Psoas muscle (tissue), 8 donors: Measurements from ENCODE around the gene IGSF9B. TPM values are rescaled to one million over a fixed set of nuclear protein-coding genes. Genes with fewer than 3 reads are reported as not detected.

Experiments used
- ATAC-seq, 4 donors: fragments of 200-7000 bp; cut with Tn5 transposase; one replicate each; pipeline ENCODE4 v1.9.1; 2020; ENCODE audit warnings: moderate library complexity in 3 of 4, mild to moderate bottlenecking in 2 of 4
- DNase-seq, 2 donors: peaks; one replicate each; pipeline ENCODE4 v3.0.0-alpha.2; 2020
- H3K27ac ChIP-seq: fragments of 200-600 bp; one replicate; pipeline ENCODE4 v1.8.0; 2022
- H3K27me3 ChIP-seq, 3 donors: fragments of 200-600 bp in 1 of 3; one replicate each; pipeline versions ENCODE4 v1.6.1 to v1.8.0; 2013 to 2022; ENCODE audit warnings: low read length in 2 of 3, mild to moderate bottlenecking in 2 of 3, moderate library complexity in 1 of 3; ENCODE audit not compliant: insufficient read depth in 3 of 3
- H3K36me3 ChIP-seq, 2 donors: fragments of 200-600 bp in 1 of 2; one replicate each; pipeline versions ENCODE4 v1.6.1 to v1.8.0; 2013 to 2022; ENCODE audit warnings: low read depth in 1 of 2, mild to moderate bottlenecking in 1 of 2, moderate library complexity in 1 of 2; ENCODE audit not compliant: insufficient read depth in 1 of 2
- H3K4me1 ChIP-seq: fragments of 200-600 bp; one replicate; pipeline ENCODE4 v1.8.0; 2022
- H3K4me3 ChIP-seq: fragments of 200-600 bp; one replicate; pipeline ENCODE4 v1.8.0; 2022; ENCODE audit warnings: mild to moderate bottlenecking
- H3K9me3 ChIP-seq: fragments of 200-600 bp; one replicate; pipeline ENCODE4 v1.8.0; 2022
- WGBS, 3 donors: extraction: QIAGEN DNeasy Blood & Tissue Kit; methylation state at CpG; one replicate each; pipeline versions ENCODE4 v1.1.6 to v1.1.7; 2013; 5-methylcytosine and 5-hydroxymethylcytosine counted together
- intact Hi-C, 2 donors: fragments of 100-400 bp; cut with DNase I; formaldehyde crosslinking; loops; one replicate each; pipeline versions ENCODE4 v1.11.0 to v1.14.2; 2022
- polyA plus RNA-seq, 3 donors: library from polyadenylated mRNA; stranded (reverse); fragments of 200-250 nt; gene quantifications; one replicate each; pipeline ENCODE4 v1.2.3, GENCODE V29; 2013
- total RNA-seq, 4 donors: library from RNA; stranded (reverse); fragmentation: NEBNext Ultra II Directional in 2 of 4; extraction: Animal tissue kit (Norgen Biotek cat#: 25700) in 2 of 4; gene quantifications; one replicate each; pipeline versions ENCODE4 v1.2.1 to v1.2.4, GENCODE V29; 2021 to 2023
- TF ChIP-seq, protein P1 (sequence below): fragments of 200-600 bp; IDR thresholded peaks from one replicate; pipeline ENCODE4 v1.8.0; 2022; ENCODE audit warnings: antibody characterized with exemption
- donor health status: healthy with polysubstance abuse.
- donor health status: DM: no; HTN: no; CAD: no; lungs with moderate emphysema.
- donor health status: Bipolar disorder and iron deficiency.
- donor health status: healthy.
- donor health status: DM: yes; HTN: yes; CAD: no.
- donor health status: DM: no; HTN: no; CAD: no.
- donor health status: DM: no; HTN: no; CAD: no.
- donor health status: DM: yes; HTN: yes; CAD: no.

Gene IGSF9B
- total and polyA plus RNA-seq, 7 donors: 0.56 to 3.4 (median 0.87) TPM

- intact Hi-C loops: no loop called here
- Histone ChIP-seq H3K4me3 (no peak overlapping the region), H3K27ac (no peak overlapping the region), H3K9me3 (no peaks in the 10 kb centered on the region), H3K36me3 (peaks cover 0 to 10% of the 10 kb centered on the region in 2 donors), H3K27me3 (no peaks in the 10 kb centered on the region), H3K4me1 (no peaks in the 10 kb centered on the region)
- DNase-seq (peak in 1 of 2 donors; percentile 46), ATAC-seq (no peak)
- 36 to 59% (median 59%) methylated on average over 35 to 52 of the region's 52 CpGs for WGBS, 3 donors
- TF ChIP-seq, protein P1, sequence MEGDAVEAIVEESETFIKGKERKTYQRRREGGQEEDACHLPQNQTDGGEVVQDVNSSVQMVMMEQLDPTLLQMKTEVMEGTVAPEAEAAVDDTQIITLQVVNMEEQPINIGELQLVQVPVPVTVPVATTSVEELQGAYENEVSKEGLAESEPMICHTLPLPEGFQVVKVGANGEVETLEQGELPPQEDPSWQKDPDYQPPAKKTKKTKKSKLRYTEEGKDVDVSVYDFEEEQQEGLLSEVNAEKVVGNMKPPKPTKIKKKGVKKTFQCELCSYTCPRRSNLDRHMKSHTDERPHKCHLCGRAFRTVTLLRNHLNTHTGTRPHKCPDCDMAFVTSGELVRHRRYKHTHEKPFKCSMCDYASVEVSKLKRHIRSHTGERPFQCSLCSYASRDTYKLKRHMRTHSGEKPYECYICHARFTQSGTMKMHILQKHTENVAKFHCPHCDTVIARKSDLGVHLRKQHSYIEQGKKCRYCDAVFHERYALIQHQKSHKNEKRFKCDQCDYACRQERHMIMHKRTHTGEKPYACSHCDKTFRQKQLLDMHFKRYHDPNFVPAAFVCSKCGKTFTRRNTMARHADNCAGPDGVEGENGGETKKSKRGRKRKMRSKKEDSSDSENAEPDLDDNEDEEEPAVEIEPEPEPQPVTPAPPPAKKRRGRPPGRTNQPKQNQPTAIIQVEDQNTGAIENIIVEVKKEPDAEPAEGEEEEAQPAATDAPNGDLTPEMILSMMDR: no peak
Observed at GRCh38 chr11:133917921-133918607, 38.7 kb downstream of the IGSF9B start.

GRCh38 chr11:133916784-133917440 lies 39.9 kb downstream of the IGSF9B start:
- Histone ChIP-seq H3K36me3 (peaks cover 0 to 10% of the 10 kb centered on the region in 2 donors), H3K27ac (no peak overlapping the region), H3K4me1 (no peaks in the 10 kb centered on the region), H3K27me3 (no peaks in the 10 kb centered on the region), H3K9me3 (no peaks in the 10 kb centered on the region), H3K4me3 (no peak overlapping the region)
- TF ChIP-seq, protein P1: no peak
- no peak for DNase-seq
- WGBS, 3 donors: 81 to 83% (median 82%) methylated on average over 14 of the region's 14 CpGs
- ATAC-seq: no peak
- intact Hi-C loops: no loop called here

- TF ChIP-seq, protein P1: no peak
- Histone ChIP-seq H3K27me3 (no peaks in the 10 kb centered on the region), H3K36me3 (peaks cover 0 to 28% of the 10 kb centered on the region in 2 donors), H3K27ac (no peak overlapping the region), H3K9me3 (no peaks in the 10 kb centered on the region), H3K4me3 (no peak overlapping the region), H3K4me1 (no peaks in the 10 kb centered on the region)
- ATAC-seq (no peak), DNase-seq (peak in 1 of 2 donors; percentile 10)
- intact Hi-C loops: no loop called here
- 84 to 89% (median 88%) methylated on average over 10 of the region's 10 CpGs for WGBS, 3 donors
Observed at GRCh38 chr11:133913761-133914160, 43.0 kb downstream of the IGSF9B start.

- Histone ChIP-seq H3K27me3 (no peaks in the 10 kb centered on the region), H3K4me1 (no peaks in the 10 kb centered on the region), H3K27ac (no peak overlapping the region), H3K9me3 (no peaks in the 10 kb centered on the region), H3K36me3 (peaks cover 0 to 41% of the 10 kb centered on the region in 2 donors), H3K4me3 (no peak overlapping the region)
- TF ChIP-seq, protein P1: no peak
- intact Hi-C loops: no loop called here
- 82 to 88% (median 84%) methylated on average over 3 of the region's 3 CpGs for WGBS, 3 donors
- DNase-seq (no peak), ATAC-seq (no peak)
Observed at GRCh38 chr11:133911171-133911570, 45.6 kb downstream of the IGSF9B start.
